Natural killer cell (primary cell): Measurements from ENCODE around the gene EIF1. TPM values are rescaled to one million over a fixed set of nuclear protein-coding genes. Genes with fewer than 3 reads are reported as not detected.
"Not testable (repeated sequence)": the region's sequence is repeated elsewhere in the genome, so short reads cannot be mapped to it uniquely, and the experiment has no call there.

Source experiments
- ATAC-seq, 3 donors: fragments of 150-1000 bp in 2 of 3; fragments of 200-7000 bp in 1 of 3; cut with Tn5 transposase; 1 replicate in 1 of 3; 2 replicates in 2 of 3; pipeline ENCODE4 v1.10.0; 2021; ENCODE audit warnings: mild to moderate bottlenecking in 2 of 3, moderate library complexity in 2 of 3
- DNase-seq, 2 donors: peaks; one replicate each; pipeline versions ENCODE4 v3.0.0 to v3.0.0-alpha.2; 2013 to 2021; ENCODE audit warnings: mixed read lengths in 1 of 2
- H3K27ac ChIP-seq: one replicate; pipeline ENCODE4 v1.5.1; 2013; ENCODE audit warnings: mild to moderate bottlenecking, low read length
- H3K27me3 ChIP-seq: one replicate; pipeline ENCODE4 v1.6.1; 2013; ENCODE audit warnings: low read length; ENCODE audit not compliant: control insufficient read depth, insufficient read depth
- H3K36me3 ChIP-seq: one replicate; pipeline ENCODE4 v1.6.1; 2013; ENCODE audit warnings: low read length; ENCODE audit not compliant: control insufficient read depth, insufficient read depth
- H3K4me1 ChIP-seq: one replicate; pipeline ENCODE4 v1.6.1; 2013; ENCODE audit warnings: low read length; ENCODE audit not compliant: control insufficient read depth, insufficient read depth
- H3K4me3 ChIP-seq: one replicate; pipeline ENCODE4 v1.5.1; 2013; ENCODE audit warnings: low read length
- H3K9me3 ChIP-seq: one replicate; pipeline ENCODE4 v1.6.1; 2013; ENCODE audit warnings: low read length; ENCODE audit not compliant: control insufficient read depth, insufficient read depth
- H3K27ac Mint-ChIP-seq, 2 donors: one replicate each; pipeline ENCODE4 v1.8.0; 2022; ENCODE audit warnings: mild to moderate bottlenecking in 2 of 2, mixed read lengths in 2 of 2, moderate library complexity in 1 of 2
- H3K27me3 Mint-ChIP-seq, 2 donors: one replicate each; pipeline ENCODE4 v1.8.0; 2022; ENCODE audit warnings: low read depth in 2 of 2, mixed read lengths in 2 of 2
- H3K36me3 Mint-ChIP-seq: one replicate; pipeline ENCODE4 v1.8.0; 2022; ENCODE audit warnings: mixed read lengths
- H3K4me1 Mint-ChIP-seq, 2 donors: one replicate each; pipeline ENCODE4 v1.8.0; 2022; ENCODE audit warnings: mixed read lengths in 2 of 2
- H3K4me3 Mint-ChIP-seq: one replicate; pipeline ENCODE4 v1.8.0; 2022; ENCODE audit warnings: mild to moderate bottlenecking, moderate library complexity, mixed read lengths
- H3K9me3 Mint-ChIP-seq, 2 donors: one replicate each; pipeline ENCODE4 v1.8.0; 2022; ENCODE audit warnings: mixed read lengths in 2 of 2
- WGBS: methylation state at CpG from one replicate; pipeline ENCODE4 v1.1.7; 2013; ENCODE audit warnings: missing lambda C conversion rate; ENCODE audit not compliant: insufficient coverage; 5-methylcytosine and 5-hydroxymethylcytosine counted together
- intact Hi-C: fragments of 100-400 bp; cut with micrococcal nuclease; formaldehyde crosslinking; loops from one replicate; pipeline ENCODE4 v1.14.2; 2022
- total RNA-seq, 4 donors: library from RNA; stranded (reverse); fragments of 120-200 nt in 1 of 4; gene quantifications; one replicate each; pipeline versions ENCODE4 v1.2.3 to v1.2.4, GENCODE V29; 2013 to 2022
- TF ChIP-seq, protein P1 (sequence below): fragments of 200-600 bp; IDR thresholded peaks from one replicate; pipeline ENCODE4 v1.8.0; 2022; ENCODE audit warnings: antibody characterized with exemption

Gene EIF1
- total RNA-seq, 3 donors from 2014 or later (not counting 1 experiment from before 2014, with no cell fraction given), result 2,034 to 2,368 (median 2,279) TPM

DNA sequence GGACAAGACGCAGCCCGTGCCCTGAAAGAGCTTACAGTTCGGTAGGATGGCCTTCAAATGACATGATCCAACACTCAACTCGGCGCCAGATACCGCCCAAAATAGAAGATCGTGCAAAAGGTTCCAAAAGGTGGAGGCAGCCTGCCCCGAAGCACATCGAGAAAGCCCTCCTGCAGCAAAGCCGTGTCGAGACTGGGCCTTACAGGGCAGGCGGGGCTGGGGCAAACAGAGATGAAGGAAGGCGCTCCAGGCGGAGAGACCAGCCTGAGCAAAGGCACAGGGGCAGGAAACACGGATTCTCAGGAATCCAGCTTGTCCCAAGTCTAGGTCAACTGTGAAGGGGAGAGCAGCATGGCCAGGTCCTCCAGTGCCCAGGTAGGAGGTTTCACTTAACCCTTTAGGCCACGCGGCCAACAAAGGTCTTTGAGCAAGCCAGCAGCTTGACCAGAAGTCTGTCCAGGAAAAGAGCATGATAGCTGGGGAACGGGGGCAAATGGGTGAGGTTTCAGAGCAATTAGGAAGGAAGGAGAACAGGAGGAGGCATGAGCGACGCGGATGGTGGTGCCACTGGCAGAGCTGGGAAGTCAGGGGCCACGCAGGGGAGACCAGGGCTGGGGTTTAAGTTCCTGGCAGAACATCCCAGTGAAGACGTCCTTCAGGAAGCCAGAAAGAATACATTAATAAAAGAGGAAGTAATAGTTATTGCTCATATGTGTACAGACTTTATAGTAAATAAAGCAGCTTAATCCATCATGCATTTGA lies 21.2 kb upstream of the EIF1 start:
- Histone ChIP-seq H3K36me3 (no peaks in the 10 kb centered on the region), H3K4me3 (no peak overlapping the region), H3K4me1 (peaks cover 23% of the 10 kb centered on the region), H3K27me3 (no peaks in the 10 kb centered on the region), H3K27ac (peak overlapping the region; percentile 96), H3K9me3 (no peaks in the 10 kb centered on the region)
- H3K27ac Mint-ChIP-seq, result peak overlapping the region; percentile 96 to 99
- H3K36me3 Mint-ChIP-seq, result no peaks in the 10 kb centered on the region
- H3K4me1 Mint-ChIP-seq, result peaks cover 18 to 27% of the 10 kb centered on the region in 2 donors
- TF ChIP-seq, protein P1, sequence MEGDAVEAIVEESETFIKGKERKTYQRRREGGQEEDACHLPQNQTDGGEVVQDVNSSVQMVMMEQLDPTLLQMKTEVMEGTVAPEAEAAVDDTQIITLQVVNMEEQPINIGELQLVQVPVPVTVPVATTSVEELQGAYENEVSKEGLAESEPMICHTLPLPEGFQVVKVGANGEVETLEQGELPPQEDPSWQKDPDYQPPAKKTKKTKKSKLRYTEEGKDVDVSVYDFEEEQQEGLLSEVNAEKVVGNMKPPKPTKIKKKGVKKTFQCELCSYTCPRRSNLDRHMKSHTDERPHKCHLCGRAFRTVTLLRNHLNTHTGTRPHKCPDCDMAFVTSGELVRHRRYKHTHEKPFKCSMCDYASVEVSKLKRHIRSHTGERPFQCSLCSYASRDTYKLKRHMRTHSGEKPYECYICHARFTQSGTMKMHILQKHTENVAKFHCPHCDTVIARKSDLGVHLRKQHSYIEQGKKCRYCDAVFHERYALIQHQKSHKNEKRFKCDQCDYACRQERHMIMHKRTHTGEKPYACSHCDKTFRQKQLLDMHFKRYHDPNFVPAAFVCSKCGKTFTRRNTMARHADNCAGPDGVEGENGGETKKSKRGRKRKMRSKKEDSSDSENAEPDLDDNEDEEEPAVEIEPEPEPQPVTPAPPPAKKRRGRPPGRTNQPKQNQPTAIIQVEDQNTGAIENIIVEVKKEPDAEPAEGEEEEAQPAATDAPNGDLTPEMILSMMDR, result no peak
- H3K27me3 Mint-ChIP-seq, result no peaks in the 10 kb centered on the region
- intact Hi-C loops, result loop anchor here (1.0 kb wide), 2 partner anchors 12 to 19 kb away; no protein-coding TSS in a partner anchor
- 50% methylated on average over 23 of the region's 23 CpGs for WGBS
- H3K9me3 Mint-ChIP-seq, result no peaks in the 10 kb centered on the region
- ATAC-seq, result no peak
- DNase-seq, result no peak
- H3K4me3 Mint-ChIP-seq, result peak overlapping the region; percentile 37

DNA sequence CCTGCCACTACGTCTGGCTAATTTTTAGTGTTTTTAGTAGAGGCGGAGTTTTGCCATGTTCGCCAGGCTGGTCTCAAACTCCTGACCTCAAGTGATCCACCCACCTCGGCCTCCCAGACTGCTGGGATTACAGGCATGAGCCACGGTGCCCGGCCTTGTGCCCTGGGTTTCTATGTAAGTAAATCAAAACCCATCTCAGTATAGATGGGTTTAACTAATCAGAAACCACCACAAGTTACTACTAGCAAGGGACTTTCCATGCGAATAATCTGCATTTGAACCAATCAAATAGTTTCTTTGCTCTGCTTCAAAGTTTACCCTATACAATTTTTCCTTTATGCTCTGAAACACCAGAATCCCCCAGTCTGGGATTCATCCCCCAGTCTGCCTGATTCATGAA lies 16.5 kb upstream of the EIF1 start:
- DNase-seq, result no peak
- ATAC-seq, result no peak
- peaks cover 4 to 6% of the 10 kb centered on the region in 2 donors for H3K4me1 Mint-ChIP-seq
- no peaks in the 10 kb centered on the region for H3K36me3 ChIP-seq
- H3K27ac Mint-ChIP-seq, result no peak overlapping the region
- TF ChIP-seq, protein P1, result no peak
- no peaks in the 10 kb centered on the region for H3K36me3 Mint-ChIP-seq
- no peak overlapping the region for H3K4me3 ChIP-seq
- no peaks in the 10 kb centered on the region for H3K9me3 ChIP-seq
- WGBS, result 95% methylated on average over 7 of the region's 7 CpGs
- H3K4me1 ChIP-seq, result peaks cover 12% of the 10 kb centered on the region
- intact Hi-C loops, result no loop called here
- no peaks in the 10 kb centered on the region for H3K27me3 ChIP-seq
- H3K4me3 Mint-ChIP-seq, result no peak overlapping the region
- H3K27me3 Mint-ChIP-seq, result no peaks in the 10 kb centered on the region
- H3K27ac ChIP-seq, result no peak overlapping the region
- H3K9me3 Mint-ChIP-seq, result no peaks in the 10 kb centered on the region

DNA sequence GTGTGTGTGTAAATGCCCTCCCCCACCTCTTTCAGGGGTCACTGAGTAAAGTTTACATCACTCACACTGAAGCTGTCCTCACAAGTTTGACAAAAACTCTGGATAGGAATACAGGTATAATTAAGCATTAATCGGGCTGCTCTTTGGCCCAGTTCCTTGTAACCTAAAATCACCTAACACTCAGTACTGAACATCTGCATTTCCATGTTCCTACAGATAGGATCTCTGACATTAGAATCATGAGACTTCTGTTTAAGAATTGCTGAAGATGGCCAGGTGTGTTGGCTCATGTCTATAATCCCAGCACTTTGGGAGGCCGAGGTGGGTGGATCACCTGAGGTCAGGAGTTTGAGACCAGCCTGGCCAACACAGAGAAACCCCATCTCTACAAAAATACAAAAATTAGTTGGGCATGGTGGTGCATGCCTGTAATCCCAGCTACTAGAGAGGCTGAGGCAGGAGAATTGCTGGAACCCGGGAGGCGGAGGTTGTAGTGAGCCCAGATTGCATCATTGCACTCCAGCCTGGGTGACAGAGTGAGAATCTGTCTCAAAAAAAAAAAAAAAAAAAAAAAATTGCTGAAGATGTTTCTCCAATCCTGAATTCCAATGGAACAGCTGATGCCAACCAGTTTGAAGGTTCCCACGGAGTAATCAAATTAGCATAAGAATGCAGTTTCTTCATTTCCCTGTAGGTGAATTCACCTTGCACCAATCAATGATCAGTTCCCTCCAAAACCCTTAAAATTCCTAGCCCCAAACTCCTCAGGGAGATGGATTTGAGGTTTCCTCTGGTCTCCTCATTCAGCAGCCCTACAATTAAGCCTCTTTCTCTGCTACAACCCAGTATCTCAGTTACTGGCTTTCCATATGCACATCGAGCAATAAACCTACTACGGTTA lies 13.3 kb upstream of the EIF1 start:
- H3K9me3 ChIP-seq, H3K36me3 ChIP-seq, H3K36me3 Mint-ChIP-seq, H3K4me3 ChIP-seq, DNase-seq, H3K4me3 Mint-ChIP-seq, intact Hi-C loops, H3K27ac Mint-ChIP-seq, H3K27me3 ChIP-seq, H3K9me3 Mint-ChIP-seq, H3K27me3 Mint-ChIP-seq, ATAC-seq: not testable (repeated sequence)
- peaks cover 25% of the 10 kb centered on the region for H3K4me1 ChIP-seq
- WGBS, result 98% methylated on average over 5 of the region's 7 CpGs
- H3K27ac ChIP-seq, result peak overlapping the region; percentile 31
- peaks cover 17 to 22% of the 10 kb centered on the region in 2 donors for H3K4me1 Mint-ChIP-seq

DNA sequence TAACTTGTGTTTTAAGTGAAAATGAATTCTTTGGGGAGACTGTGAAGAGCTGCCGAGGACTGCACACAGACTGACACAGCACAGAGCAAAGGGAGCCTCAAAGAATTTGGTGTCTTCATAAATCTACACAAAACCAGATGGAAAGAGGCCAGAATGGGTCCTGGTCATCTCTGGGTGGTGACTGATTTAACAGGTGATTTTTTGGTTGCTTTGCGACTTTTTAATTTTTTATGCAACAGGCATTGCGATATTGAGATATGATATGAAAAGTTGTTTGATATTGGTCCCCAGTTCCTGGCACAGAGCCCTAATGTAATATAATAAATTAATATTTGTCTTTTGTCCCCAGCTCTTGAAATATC lies 12.6 kb upstream of the EIF1 start:
- intact Hi-C loops, result no loop called here
- no peak overlapping the region for H3K4me3 ChIP-seq
- Mint-ChIP-seq H3K27ac (no peak overlapping the region), H3K36me3 (no peaks in the 10 kb centered on the region), H3K4me3 (no peak overlapping the region), H3K9me3 (no peaks in the 10 kb centered on the region), H3K27me3 (no peaks in the 10 kb centered on the region), H3K4me1 (peaks cover 17 to 22% of the 10 kb centered on the region in 2 donors)
- H3K36me3 ChIP-seq, result no peaks in the 10 kb centered on the region
- DNase-seq (no peak), ATAC-seq (no peak)
- H3K4me1 ChIP-seq, result peaks cover 25% of the 10 kb centered on the region
- 71% methylated on average over 1 of the region's 3 CpGs for WGBS
- H3K9me3 ChIP-seq, result no peaks in the 10 kb centered on the region
- TF ChIP-seq, protein P1, result no peak
- H3K27me3 ChIP-seq, result no peaks in the 10 kb centered on the region
- H3K27ac ChIP-seq, result peak overlapping the region; percentile 31
